HepG2 (cell line): ENCODE results near the gene RUSF1. TPM values are rescaled to one million over a fixed set of nuclear protein-coding genes. Genes with fewer than 3 reads are reported as not detected.

Experiments used
- ARHGAP35 ChIP-seq: sonication (generic); formaldehyde crosslinking; IDR thresholded peaks from 2 replicates; pipeline ENCODE4 v1.9.0; 2022; ENCODE audit warnings: mild to moderate bottlenecking, inconsistent platforms, moderate library complexity, missing genetic modification reagents, borderline replicate concordance
- ATF1 ChIP-seq: IDR thresholded peaks from 2 replicates; pipeline ENCODE4 v1.6.1; 2016; ENCODE audit warnings: mild to moderate bottlenecking, control low read depth
- CCDC6 ChIP-seq: sonication (generic); formaldehyde crosslinking; IDR thresholded peaks from 2 replicates; pipeline ENCODE4 v1.8.1; 2022; ENCODE audit warnings: mild to moderate bottlenecking, missing genetic modification reagents, moderate library complexity
- CERS6 ChIP-seq: sonication (generic); formaldehyde crosslinking; IDR thresholded peaks from 2 replicates; pipeline ENCODE4 v1.5.0; 2020; ENCODE audit warnings: missing genetic modification reagents
- FOXA1 ChIP-seq, 2 experiments: fragments of 450-650 bp in 1 of 2; sonication (generic) in 1 of 2; formaldehyde crosslinking in 1 of 2; IDR thresholded peaks; 2 replicates each; pipeline versions ENCODE4 v1.4.0 to v1.6.1; 2016 to 2020; ENCODE audit warnings: missing genetic modification reagents in 1 of 2
- MLLT10 ChIP-seq: sonication (generic); formaldehyde crosslinking; IDR thresholded peaks from 2 replicates; pipeline ENCODE4 v1.4.0; 2020; ENCODE audit warnings: missing genetic modification reagents
- NR0B2 ChIP-seq: sonication (generic); formaldehyde crosslinking; IDR thresholded peaks from 2 replicates; pipeline ENCODE4 v1.4.0; 2020; ENCODE audit warnings: mild to moderate bottlenecking, missing genetic modification reagents
- ONECUT2 ChIP-seq: sonication (generic); formaldehyde crosslinking; IDR thresholded peaks from 2 replicates; pipeline ENCODE4 v1.4.0; 2020; ENCODE audit warnings: missing genetic modification reagents
- POLR2A ChIP-seq, 2 experiments: IDR thresholded peaks; 2 replicates each; pipeline ENCODE4 v1.6.1; 2011; ENCODE audit warnings: low read depth in 2 of 2, low read length in 2 of 2, mild to moderate bottlenecking in 1 of 2, moderate library complexity in 1 of 2; ENCODE audit not compliant: insufficient read depth in 1 of 2
- RCOR2 ChIP-seq: IDR thresholded peaks from 2 replicates; pipeline ENCODE4 v1.6.1; 2016; ENCODE audit warnings: missing biosample characterization, missing genetic modification reagents
- RFX1 ChIP-seq: fragments of 450-650 bp; IDR thresholded peaks from 2 replicates; pipeline ENCODE4 v1.6.1; 2017
- SPEN ChIP-seq: sonication (generic); formaldehyde crosslinking; IDR thresholded peaks from 2 replicates; pipeline ENCODE4 v1.5.1; 2020; ENCODE audit warnings: low read depth, mild to moderate bottlenecking, missing genetic modification reagents
- ZFP36L2 ChIP-seq: sonication (generic); formaldehyde crosslinking; IDR thresholded peaks from 2 replicates; pipeline ENCODE4 v1.4.0; 2020; ENCODE audit warnings: missing genetic modification reagents
- ZKSCAN8 ChIP-seq: IDR thresholded peaks from 2 replicates; pipeline ENCODE4 v1.6.1; 2016; ENCODE audit warnings: borderline replicate concordance, missing genetic modification reagents, missing compliant biosample characterization
- ZNF138 ChIP-seq: sonication (generic); formaldehyde crosslinking; IDR thresholded peaks from 2 replicates; pipeline ENCODE4 v1.5.0; 2020; ENCODE audit warnings: mild to moderate bottlenecking, low read depth, missing genetic modification reagents
- ZNF574 ChIP-seq: sonication (generic); formaldehyde crosslinking; IDR thresholded peaks from 2 replicates; pipeline ENCODE4 v1.4.0; 2020; ENCODE audit warnings: missing genetic modification reagents
- ZNF609 ChIP-seq: sonication (generic); formaldehyde crosslinking; IDR thresholded peaks from 2 replicates; pipeline ENCODE4 v1.4.0; 2020; ENCODE audit warnings: mild to moderate bottlenecking, missing genetic modification reagents, borderline replicate concordance
- ZSCAN30 ChIP-seq: sonication (generic); formaldehyde crosslinking; IDR thresholded peaks from 2 replicates; pipeline ENCODE4 v1.5.0; 2020; ENCODE audit warnings: mild to moderate bottlenecking, missing genetic modification reagents
- ZZZ3 ChIP-seq: sonication (generic); formaldehyde crosslinking; IDR thresholded peaks from 2 replicates; pipeline ENCODE4 v1.4.0; 2020; ENCODE audit warnings: missing genetic modification reagents, mild to moderate bottlenecking, borderline replicate concordance
- polyA plus RNA-seq, 8 experiments: library from polyadenylated mRNA; depleted of rRNA in 3 of 8; stranded (reverse) in 7 of 8; unstranded in 1 of 8; fragments of >200 nt; fragmentation: Illumina TruSeq in 4 of 8; extraction: Trizol in 4 of 8; gene quantifications; 2 replicates each; pipeline versions ENCODE4 v1.2.1 to v1.2.3, GENCODE V29; 2011 to 2016; ENCODE audit warnings: low read depth in 4 of 8, missing spikeins in 1 of 8, mixed read lengths in 1 of 8; ENCODE audit not compliant: insufficient read depth in 1 of 8
- total RNA-seq, 5 experiments: library from RNA; depleted of rRNA; stranded (reverse); fragments of >200 nt; fragmentation: Illumina TruSeq; extraction: Trizol; gene quantifications; 2 replicates each; pipeline ENCODE4 v1.2.3, GENCODE V29; 2016; ENCODE audit warnings: low read depth in 1 of 5

Gene RUSF1
- total and polyA plus RNA-seq, 2 of the 13 experiments (the other 11 are each of a cell fraction or from before 2014, with no cell fraction given): 40.8 to 50.2 TPM

- TF ChIP-seq ONECUT2 (CRISPR knock-in tag): no peak
- TF ChIP-seq ZZZ3 (CRISPR knock-in tag): no peak
- no peak for TF ChIP-seq RFX1
- peak; percentile 14; the same call in 1 of the 2 replicates for TF ChIP-seq ZNF609
- TF ChIP-seq ATF1: no peak
- peak in 1 of 2 experiments; percentile 65; a peak in 2 of 4 replicates for TF ChIP-seq POLR2A (IDR thresholded peaks at IDR 0.05; ENCODE audit: insufficient read depth in 1 of 2, low read depth in 2 of 2, low read length in 2 of 2)
- no peak for TF ChIP-seq MLLT10
- TF ChIP-seq ZNF138 (CRISPR knock-in tag): no peak; the same call in 1 of the 2 replicates
- 0 out of 2 replicates have a peak, but pooled peaks have one; percentile 53 for TF ChIP-seq CCDC6
- no peak for TF ChIP-seq FOXA1 (IDR thresholded peaks at IDR 0.05)
- no peak for TF ChIP-seq FOXA1 (CRISPR knock-in tag; IDR thresholded peaks at IDR 0.05)
- no peak for TF ChIP-seq NR0B2
- TF ChIP-seq ARHGAP35: peak; percentile 58; the same call in 1 of the 2 replicates
- TF ChIP-seq RCOR2: no peak
- no peak for TF ChIP-seq CERS6 (CRISPR knock-in tag)
- TF ChIP-seq ZFP36L2 (CRISPR knock-in tag): no peak
- no peak for TF ChIP-seq ZKSCAN8 (CRISPR knock-in tag)
- TF ChIP-seq SPEN (CRISPR knock-in tag): peak; percentile 75; the same call in 1 of the 2 replicates
- TF ChIP-seq ZSCAN30: no peak
- TF ChIP-seq ZNF574: peak; percentile 68
Measured at GRCh38 chr16:31453255-31454204, 54.7 kb downstream of the RUSF1 start (continued).
